HepG2 (cell line): ENCODE data around the gene DAB1. TPM values are rescaled to one million over a fixed set of nuclear protein-coding genes. Genes with fewer than 3 reads are reported as not detected.

Source experiments
- ATAC-seq: fragments of 200-7000 bp; cut with Tn5 transposase; 3 replicates; pipeline ENCODE4 v1.9.1; 2020; ENCODE audit warnings: mild to moderate bottlenecking, moderate library complexity
- BruUV-seq: library from RNA; stranded (reverse); fragments of 400-500 nt; replicated peaks from 2 replicates; lab custom pipeline; 2021; lab: Mats Ljungman, UMichigan
- CTCF ChIA-PET: fragments of 300-600 bp; formaldehyde crosslinking; extraction: SDS; loops from one replicate; lab custom pipeline; 2021; ENCODE audit warnings: low total read pairs, inconsistent platforms, low intra/inter-chr PET ratio; lab: Yijun Ruan, JAX
- POLR2A ChIA-PET: fragments of 350-600 bp; sonication (Branson Sonifier 250); formaldehyde crosslinking; loops from one replicate; lab custom pipeline; 2020; ENCODE audit warnings: antibody characterized with exemption, inconsistent platforms; lab: Yijun Ruan, JAX
- DNase-seq: peaks from one replicate; pipeline ENCODE4 v3.0.0-alpha.2; 2015; ENCODE audit warnings: low spot score
- FAIRE-seq: peaks from 3 replicates; lab custom pipeline; 2011; peaks lifted over from hg19 to GRCh38; lab: Jason Lieb, UNC
- H2AFZ ChIP-seq: one replicate; pipeline ENCODE4 v1.6.1; 2011; ENCODE audit warnings: low read length, inconsistent platforms
- H3K27ac ChIP-seq: fragments of 300-600 bp; 3 replicates; pipeline ENCODE4 v1.8.0; 2011; ENCODE audit warnings: mixed run types, mild to moderate bottlenecking, mixed read lengths, low read length, inconsistent platforms; ENCODE audit not compliant: insufficient read depth; ENCODE audit errors: extremely low read length
- H3K27me3 ChIP-seq, 2 experiments: fragments of 200-600 bp in 1 of 2; 2 replicates in 1 of 2; 3 replicates in 1 of 2; pipeline versions ENCODE4 v1.6.0 to v1.8.0; 2011; ENCODE audit warnings: low read length in 2 of 2, mild to moderate bottlenecking in 2 of 2, moderate library complexity in 2 of 2, inconsistent platforms in 1 of 2; ENCODE audit not compliant: insufficient read depth in 2 of 2, control insufficient read depth in 1 of 2
- H3K36me3 ChIP-seq, 2 experiments: fragments of 200-600 bp in 1 of 2; replicated peaks in 1 of 2; 2 replicates in 1 of 2; 3 replicates in 1 of 2; pipeline versions ENCODE4 v1.5.1 to v1.8.0; 2011; ENCODE audit warnings: low read length in 2 of 2, inconsistent platforms in 1 of 2; ENCODE audit not compliant: insufficient read depth in 2 of 2, control insufficient read depth in 1 of 2
- H3K4me1 ChIP-seq: 2 replicates; pipeline ENCODE4 v1.5.1; 2012; ENCODE audit warnings: low read length, inconsistent platforms; ENCODE audit not compliant: insufficient read depth
- H3K4me2 ChIP-seq: 2 replicates; pipeline ENCODE4 v1.6.0; 2011; ENCODE audit warnings: low read depth, low read length, inconsistent platforms
- H3K4me3 ChIP-seq, 3 experiments: fragments of 200-600 bp in 1 of 3; sonication (generic), shearing (Covaris generic) in 1 of 3; replicated peaks in 1 of 3; 2 replicates each; pipeline ENCODE4 v1.5.1; 2011 to 2016; ENCODE audit warnings: low read length in 3 of 3, inconsistent platforms in 2 of 3, low read depth in 2 of 3, mild to moderate bottlenecking in 2 of 3, control low read depth in 1 of 3, mixed read lengths in 1 of 3; ENCODE audit not compliant: insufficient read depth in 1 of 3
- H3K79me2 ChIP-seq: one replicate; pipeline ENCODE4 v1.6.1; 2011; ENCODE audit warnings: low read length, inconsistent platforms; ENCODE audit not compliant: insufficient read depth
- H3K9ac ChIP-seq: 2 replicates; pipeline ENCODE4 v1.6.0; 2011; ENCODE audit warnings: mild to moderate bottlenecking, low read depth, low read length, inconsistent platforms; ENCODE audit not compliant: insufficient read depth
- H3K9me3 ChIP-seq: 2 replicates; pipeline ENCODE4 v1.5.1; 2012; ENCODE audit warnings: mild to moderate bottlenecking, low read length
- H4K20me1 ChIP-seq: 2 replicates; pipeline ENCODE4 v1.6.0; 2011; ENCODE audit warnings: inconsistent platforms, mild to moderate bottlenecking, low read length, moderate library complexity; ENCODE audit not compliant: insufficient read depth
- ATF5 ChIP-seq: sonication (generic); formaldehyde crosslinking; IDR thresholded peaks from 2 replicates; pipeline ENCODE4 v1.4.0; 2020; ENCODE audit warnings: mild to moderate bottlenecking, low read depth, missing genetic modification reagents
- CEBPB ChIP-seq: IDR thresholded peaks from 2 replicates; pipeline ENCODE4 v1.6.1; 2011; ENCODE audit warnings: low read depth, low read length, improper control_type of control experiment, borderline replicate concordance
- DMTF1 ChIP-seq: sonication (generic); formaldehyde crosslinking; IDR thresholded peaks from 2 replicates; pipeline ENCODE4 v1.4.0; 2020; ENCODE audit warnings: mild to moderate bottlenecking, missing genetic modification reagents
- DRAP1 ChIP-seq: IDR thresholded peaks from 2 replicates; pipeline ENCODE4 v1.6.1; 2016; ENCODE audit warnings: missing genetic modification reagents, missing compliant biosample characterization
- ZSCAN21 ChIP-seq: sonication (generic); formaldehyde crosslinking; IDR thresholded peaks from 2 replicates; pipeline ENCODE4 v1.8.0; 2022; ENCODE audit warnings: mild to moderate bottlenecking, missing genetic modification reagents, moderate library complexity, borderline replicate concordance
- ZZZ3 ChIP-seq: sonication (generic); formaldehyde crosslinking; IDR thresholded peaks from 2 replicates; pipeline ENCODE4 v1.4.0; 2020; ENCODE audit warnings: missing genetic modification reagents, mild to moderate bottlenecking, borderline replicate concordance
- WGBS: methylation state at CpG from one replicate; pipeline ENCODE4 v1.1.6; 2017; ENCODE audit warnings: low lambda C conversion rate; 5-methylcytosine and 5-hydroxymethylcytosine counted together
- in situ Hi-C: cut with HindIII; loops from 2 replicates; pipeline ENCODE4 v1.10.0; 2017; ENCODE audit warnings: low pct_unique_long_range_greater_than_20kb; ENCODE audit not compliant: extremely low pct_ligation_motif_present
- intact Hi-C: fragments of 100-400 bp; cut with micrococcal nuclease; formaldehyde crosslinking; loops from one replicate; pipeline ENCODE4 v1.10.0; 2022; ENCODE audit not compliant: unreplicated experiment
- polyA plus RNA-seq, 8 experiments: library from polyadenylated mRNA; depleted of rRNA in 3 of 8; stranded (reverse) in 7 of 8; unstranded in 1 of 8; fragments of >200 nt; fragmentation: Illumina TruSeq in 4 of 8; extraction: Trizol in 4 of 8; gene quantifications; 2 replicates each; pipeline versions ENCODE4 v1.2.1 to v1.2.3, GENCODE V29; 2011 to 2016; ENCODE audit warnings: low read depth in 4 of 8, missing spikeins in 1 of 8, mixed read lengths in 1 of 8; ENCODE audit not compliant: insufficient read depth in 1 of 8
- total RNA-seq, 5 experiments: library from RNA; depleted of rRNA; stranded (reverse); fragments of >200 nt; fragmentation: Illumina TruSeq; extraction: Trizol; gene quantifications; 2 replicates each; pipeline ENCODE4 v1.2.3, GENCODE V29; 2016; ENCODE audit warnings: low read depth in 1 of 5
- TF ChIP-seq, protein P1 (sequence below): sonication (generic); formaldehyde crosslinking; IDR thresholded peaks from 2 replicates; pipeline ENCODE4 v1.4.0; 2020; ENCODE audit warnings: missing genetic modification reagents

The DAB1 gene
- total and polyA plus RNA-seq, 2 of the 13 experiments (the other 11 are each of a cell fraction or from before 2014, with no cell fraction given) = 0.04 to 0.13 TPM

DNA sequence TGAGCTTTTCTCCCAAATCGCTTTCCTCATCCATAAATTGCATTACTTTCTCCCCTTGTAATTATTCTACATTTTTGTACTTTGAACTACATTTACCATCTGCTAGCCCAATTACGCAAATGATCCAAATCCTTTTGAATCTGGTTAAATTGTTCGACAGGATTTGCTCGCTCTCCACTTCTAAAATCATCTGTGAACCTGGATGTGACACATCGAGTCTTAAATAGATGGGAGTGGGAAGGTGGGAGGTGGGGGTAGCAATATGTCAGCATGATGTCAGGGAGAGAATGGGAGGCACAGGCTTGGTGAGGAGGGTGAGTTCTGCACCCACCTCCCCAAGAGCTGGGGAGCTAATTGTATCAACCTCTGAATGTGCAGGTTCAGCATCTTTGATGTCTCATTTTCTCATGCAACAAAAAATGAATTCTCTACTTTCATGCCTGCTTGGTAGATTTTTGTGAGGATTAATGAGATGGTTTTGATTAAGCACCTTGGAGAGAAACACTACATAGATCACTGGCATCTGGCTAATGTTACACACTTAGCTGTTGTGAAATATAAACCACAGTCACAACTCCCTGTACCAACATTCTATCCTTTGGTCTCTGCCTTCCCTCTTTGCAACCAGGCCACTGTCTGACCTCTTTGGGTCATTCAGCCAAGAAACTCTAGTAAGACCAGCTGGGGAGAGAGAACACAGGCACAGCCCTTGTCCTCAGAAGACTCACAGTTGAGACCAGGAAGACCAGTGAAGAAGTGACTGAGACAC, 165.1 kb downstream of the DAB1 start:
- Histone ChIP-seq H2AFZ (no peak overlapping the region), H3K27ac (no peak overlapping the region), H3K4me1 (no peaks in the 10 kb centered on the region), H3K4me3 (no peak overlapping the region), H3K4me2 (no peak overlapping the region), H3K27me3 (no peaks in the 10 kb centered on the region), H3K79me2 (no peaks in the 10 kb centered on the region), H3K9me3 (peaks cover 7% of the 10 kb centered on the region; the same call in 1 of the 2 replicates), H3K9ac (no peak overlapping the region), H3K36me3 (no peaks in the 10 kb centered on the region), H4K20me1 (no peaks in the 10 kb centered on the region)
- DNase-seq = no peak
- FAIRE-seq = no peak
- WGBS = 78% methylated on average over 5 of the region's 5 CpGs
- no peak for ATAC-seq
- in situ Hi-C loops (no loop called here), intact Hi-C loops (no loop called here)
- POLR2A ChIA-PET = no interaction called here
- CTCF ChIA-PET = no interaction called here
- BruUV-seq = no TSS peak
- TF ChIP-seq CEBPB = peak; percentile 37; the same call in 1 of the 2 replicates
- no peak for TF ChIP-seq DRAP1

DNA sequence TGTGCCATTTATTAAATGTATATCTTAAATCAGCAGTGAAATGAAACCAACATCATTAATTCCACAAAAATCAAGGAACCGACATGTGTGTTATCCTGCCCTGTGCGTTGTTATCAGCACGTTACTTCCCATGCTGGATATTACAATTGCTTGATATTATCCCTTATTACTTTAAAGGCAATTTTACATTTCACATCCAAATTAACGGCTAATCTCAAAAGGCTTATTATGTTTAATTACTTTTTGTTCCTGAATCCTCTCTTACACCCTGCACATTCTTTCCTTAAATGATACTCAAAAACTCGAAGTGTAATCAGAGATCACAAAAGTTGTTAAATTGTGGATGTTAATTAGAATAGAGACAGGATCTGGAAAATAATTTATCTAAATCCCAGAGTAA, 167.9 kb downstream of the DAB1 start:
- FAIRE-seq (no peak), ATAC-seq (no peak), DNase-seq (no peak)
- no TSS peak for BruUV-seq
- Histone ChIP-seq H3K4me1 (no peaks in the 10 kb centered on the region), H3K27ac (no peak overlapping the region), H3K9me3 (peaks cover 7% of the 10 kb centered on the region; the same call in 1 of the 2 replicates), H3K36me3 (no peaks in the 10 kb centered on the region), H2AFZ (no peak overlapping the region), H4K20me1 (no peaks in the 10 kb centered on the region), H3K27me3 (no peaks in the 10 kb centered on the region), H3K4me3 (no peak overlapping the region), H3K9ac (no peak overlapping the region), H3K4me2 (no peak overlapping the region), H3K79me2 (no peaks in the 10 kb centered on the region)
- ChIA-PET CTCF (no interaction called here), POLR2A (no interaction called here)
- in situ Hi-C loops = no loop called here
- TF ChIP-seq ATF5 (CRISPR knock-in tag) (no peak), DMTF1 (CRISPR knock-in tag) (no peak), ZZZ3 (no peak), ZSCAN21 (CRISPR knock-in tag) (no peak)
- TF ChIP-seq, protein P1, sequence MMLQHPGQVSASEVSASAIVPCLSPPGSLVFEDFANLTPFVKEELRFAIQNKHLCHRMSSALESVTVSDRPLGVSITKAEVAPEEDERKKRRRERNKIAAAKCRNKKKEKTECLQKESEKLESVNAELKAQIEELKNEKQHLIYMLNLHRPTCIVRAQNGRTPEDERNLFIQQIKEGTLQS = no peak
- WGBS = 77% methylated on average over 5 of the region's 5 CpGs
- intact Hi-C loops = no loop called here
